ENCODE measurements around the gene CDC42EP2.

GRCh38 chr11:65321828-65322485 lies 7.3 kb downstream of the CDC42EP2 start:
- TF ChIP-seq EZH2 (IDR thresholded peaks at IDR 0.05) (no peak), POLR2AphosphoS5 (IDR thresholded peaks at IDR 0.05; ENCODE audit: borderline replicate concordance, low read depth, low read length) (no peak)

All from SK-N-MC (cell line).